SKM-1 (cell line): Measurements from ENCODE around the gene TMEM30A.

ENCODE experiments used
- DNase-seq: peaks from one replicate; lab custom pipeline; 2025; ENCODE audit not compliant: unreplicated experiment; lab: John Stamatoyannopoulos, UW

Gene TMEM30A

DNA sequence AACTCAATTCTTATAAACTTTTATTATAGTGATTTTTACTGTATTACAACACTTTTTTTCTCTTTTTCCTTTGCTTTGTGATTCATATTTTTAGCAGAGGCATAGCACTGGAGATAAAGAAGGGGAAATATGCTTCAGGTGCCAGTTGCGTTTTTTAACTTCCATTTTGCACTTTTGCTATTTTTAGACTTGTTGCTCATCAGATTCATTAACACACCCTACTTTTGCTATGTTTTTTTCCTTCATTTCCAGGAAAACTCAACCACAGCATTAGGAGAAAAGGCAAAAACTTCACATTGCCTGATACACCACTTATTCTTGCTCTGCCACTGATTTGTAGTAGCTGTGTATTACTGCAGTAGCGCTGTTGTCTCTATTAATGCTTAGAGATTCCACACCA lies 8.0 kb upstream of the TMEM30A start:
- no peak for DNase-seq

DNA sequence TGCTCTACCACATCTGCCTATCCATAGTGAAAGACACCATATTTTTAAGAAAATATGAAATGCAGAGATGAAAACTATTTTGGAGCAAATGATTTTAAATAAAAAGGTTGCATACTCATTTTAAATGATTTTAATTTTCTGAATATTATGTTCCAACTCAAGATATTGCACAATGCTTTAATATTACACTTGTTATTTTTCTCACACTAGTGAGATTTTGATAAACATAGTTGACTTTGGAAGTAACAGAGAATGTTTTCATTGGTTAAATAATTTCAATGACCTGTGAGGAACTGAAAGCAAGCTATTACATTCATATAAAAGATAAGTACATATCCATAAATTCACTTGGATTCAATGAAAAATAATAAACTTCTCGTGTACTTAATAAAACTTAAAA lies 7.2 kb upstream of the TMEM30A start:
- no peak for DNase-seq

DNA sequence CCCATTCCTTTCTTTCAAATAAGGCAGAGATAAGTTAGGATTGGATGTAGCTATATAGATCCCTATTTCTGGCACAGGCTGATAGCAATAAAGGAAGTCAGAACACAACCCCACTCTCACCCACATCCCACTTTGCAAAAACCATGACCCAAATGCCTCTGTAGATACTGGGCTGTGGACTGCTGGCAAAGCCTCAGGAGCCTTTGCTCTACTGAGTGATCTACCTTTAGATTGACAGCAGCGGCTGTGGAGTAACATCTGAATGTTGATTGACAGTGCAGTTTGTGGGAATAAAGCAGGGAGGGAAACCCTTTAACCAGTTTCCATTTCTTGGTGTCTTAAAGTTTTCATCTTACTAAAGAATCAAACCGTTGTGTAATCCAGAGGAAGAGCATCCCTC lies 6.7 kb upstream of the TMEM30A start:
- no peak for DNase-seq

DNA sequence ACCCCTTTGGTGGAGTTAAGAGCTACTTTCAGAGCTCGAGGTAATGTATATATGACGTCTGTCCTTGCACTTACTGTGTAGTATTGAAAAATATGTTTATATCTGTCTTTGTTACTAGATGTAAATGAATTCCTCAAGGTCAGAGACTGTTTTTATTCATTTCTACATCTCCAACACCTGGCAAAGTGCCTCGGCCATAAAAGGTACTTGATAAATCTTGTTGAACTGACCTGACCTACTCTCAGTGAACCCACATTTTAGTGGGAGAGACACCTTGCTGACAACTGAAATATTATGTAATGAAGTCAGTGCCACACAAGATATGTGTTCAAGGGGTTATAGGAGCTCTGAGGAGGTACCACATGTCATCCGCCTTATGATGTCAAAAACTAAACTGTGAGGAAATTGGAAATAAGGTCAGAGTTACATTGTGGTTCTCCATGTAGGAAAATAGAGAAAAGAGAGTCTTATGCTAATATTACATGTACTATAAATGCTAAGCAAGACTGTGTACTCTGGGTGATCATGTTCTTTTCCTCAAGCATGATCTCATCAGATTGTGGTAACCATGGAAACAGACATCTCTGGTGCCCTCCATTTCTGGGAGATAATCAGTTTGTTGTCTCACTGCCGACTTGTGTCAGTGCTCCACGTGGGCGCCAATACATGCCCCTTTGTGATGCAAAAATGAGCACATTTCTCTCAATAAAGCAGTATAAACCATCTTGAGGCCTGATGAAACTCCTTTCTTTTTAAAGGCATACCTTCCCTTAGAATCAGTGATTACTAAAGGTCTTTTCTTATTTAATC lies 5.7 kb upstream of the TMEM30A start:
- no peak for DNase-seq

DNA sequence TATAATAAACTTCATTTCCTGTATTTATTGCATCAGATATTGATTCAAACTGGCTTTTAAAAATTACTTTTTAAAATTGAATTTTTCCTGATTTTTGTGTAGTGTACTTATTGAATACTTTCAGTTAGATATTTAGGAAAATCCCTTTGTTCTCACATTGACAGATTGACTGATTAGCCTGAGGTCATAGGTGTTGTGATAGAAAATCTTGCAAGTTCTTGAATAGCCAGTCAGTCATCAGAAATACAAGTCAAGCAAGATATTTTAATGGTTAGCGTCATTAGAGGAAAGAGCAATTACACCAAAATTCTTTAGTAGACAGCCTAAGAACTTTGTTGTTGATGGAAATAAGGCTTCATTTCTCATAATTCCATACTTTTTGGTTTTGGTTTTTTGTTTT lies 3.4 kb upstream of the TMEM30A start:
- no peak for DNase-seq

DNA sequence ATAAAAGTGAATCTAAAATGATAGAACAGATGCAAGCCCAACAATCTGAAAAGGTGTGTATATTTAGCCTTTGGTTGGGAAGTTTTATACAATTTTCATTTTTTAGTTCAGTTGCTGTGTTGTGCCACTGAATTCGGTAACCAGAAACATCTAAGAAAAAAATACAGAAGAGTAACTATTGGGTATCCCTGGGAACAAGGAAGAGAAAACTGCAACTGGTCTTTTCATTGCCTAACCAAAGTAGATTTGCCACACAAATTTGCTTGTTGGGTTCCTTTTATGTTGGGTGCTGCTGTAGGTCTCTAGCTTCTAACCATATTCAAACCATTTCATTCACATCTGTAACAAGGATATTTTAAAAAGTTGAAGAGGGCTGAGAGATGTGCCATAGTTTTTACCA lies 2.8 kb upstream of the TMEM30A start:
- no peak for DNase-seq

GRCh38 chr6:75286955-75287354 lies 2.4 kb upstream of the TMEM30A start:
- DNase-seq: no peak

DNA sequence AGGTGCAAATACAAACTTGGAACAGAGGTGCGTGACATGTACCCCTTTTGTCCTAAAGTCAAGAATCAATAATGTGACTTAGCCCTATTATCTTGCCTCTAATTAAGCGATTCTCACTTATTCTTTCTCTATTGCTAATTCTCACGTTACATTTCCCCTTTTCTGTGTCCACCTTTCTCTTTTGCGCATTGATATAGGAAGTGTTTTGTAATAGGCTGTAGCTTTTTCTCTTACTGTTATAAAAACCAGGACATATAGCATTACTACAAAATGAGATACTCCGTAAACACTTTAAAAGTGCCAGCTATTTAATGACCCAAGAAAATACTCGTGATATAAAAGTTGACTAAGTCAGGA lies 669 bp upstream of the TMEM30A start:
- no peak for DNase-seq

GRCh38 chr6:75283907-75284631 lies 523 bp downstream of the TMEM30A start:
- no peak for DNase-seq

GRCh38 chr6:75282706-75283105 lies 1.9 kb downstream of the TMEM30A start:
- DNase-seq: no peak

DNA sequence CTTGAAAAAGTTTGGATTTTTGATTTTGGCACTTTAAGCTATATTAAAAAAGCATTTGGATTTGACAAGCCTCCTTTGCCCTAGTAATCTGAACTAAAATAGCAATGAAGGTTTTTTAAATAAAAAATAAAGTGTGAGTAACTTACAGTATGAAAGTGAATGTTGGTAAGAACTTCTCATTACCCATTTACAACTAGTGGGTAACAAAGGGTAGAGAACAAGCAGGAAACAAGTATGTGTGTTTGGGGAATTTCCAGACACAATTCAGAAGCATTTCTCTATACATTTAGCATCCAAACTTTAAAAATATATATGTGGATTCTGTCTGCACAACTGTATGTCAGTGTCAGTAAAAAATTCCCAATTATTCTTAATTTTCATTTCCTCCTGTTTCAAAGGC lies 2.9 kb downstream of the TMEM30A start:
- DNase-seq: no peak

DNA sequence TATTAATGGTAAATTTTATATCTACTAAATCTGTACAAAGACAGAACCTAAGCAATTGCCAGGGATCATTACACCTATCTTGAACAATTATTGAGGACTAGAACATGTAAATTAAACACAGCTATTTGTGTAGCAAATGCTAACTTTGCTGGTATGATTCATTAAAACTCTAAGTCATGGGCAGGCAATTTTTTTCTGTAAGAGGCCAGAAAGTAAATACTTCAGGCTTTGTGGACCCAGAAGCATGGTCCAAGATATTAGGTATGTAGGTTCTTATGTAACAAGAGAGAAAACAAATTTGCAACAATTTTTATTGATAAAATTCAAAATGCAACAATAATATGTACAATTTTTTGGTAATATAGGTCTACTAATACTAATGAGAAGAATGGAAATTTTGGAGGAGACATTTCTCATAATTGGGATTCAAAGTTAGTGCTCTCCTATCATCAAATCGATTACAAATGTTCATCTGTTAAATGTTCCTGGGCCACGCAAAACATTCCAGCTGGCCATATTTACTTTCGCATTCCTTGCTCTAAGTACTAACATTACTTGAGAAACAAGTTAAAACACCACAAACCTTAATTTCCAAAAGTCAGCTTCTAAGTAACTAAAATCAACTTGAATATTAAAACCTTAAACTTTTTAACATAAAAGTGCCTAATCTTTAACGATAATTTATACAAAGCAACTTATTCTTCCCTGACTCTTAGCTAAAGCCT lies 4.3 kb downstream of the TMEM30A start:
- no peak for DNase-seq

DNA sequence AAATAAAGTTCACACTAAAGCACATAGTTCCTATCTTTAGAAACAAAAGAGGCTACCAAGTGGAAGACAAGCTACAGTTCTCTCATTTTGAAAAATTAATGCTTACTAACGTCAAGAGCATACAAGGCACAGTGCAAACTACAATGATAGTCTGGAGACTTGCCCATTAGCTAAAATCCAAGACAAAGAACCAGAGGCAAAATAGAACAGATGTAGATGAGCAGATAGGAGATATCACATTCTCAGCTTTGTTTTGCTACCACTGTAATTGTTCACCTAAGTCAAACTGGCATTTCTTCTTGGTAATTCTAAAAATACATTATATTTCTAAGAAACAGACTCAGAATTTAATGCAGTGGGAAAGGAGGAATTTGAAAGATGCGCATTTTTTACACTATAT lies 5.2 kb downstream of the TMEM30A start:
- no peak for DNase-seq

- DNase-seq: no peak
Observed at GRCh38 chr6:75278474-75279077, 6.0 kb downstream of the TMEM30A start.

DNA sequence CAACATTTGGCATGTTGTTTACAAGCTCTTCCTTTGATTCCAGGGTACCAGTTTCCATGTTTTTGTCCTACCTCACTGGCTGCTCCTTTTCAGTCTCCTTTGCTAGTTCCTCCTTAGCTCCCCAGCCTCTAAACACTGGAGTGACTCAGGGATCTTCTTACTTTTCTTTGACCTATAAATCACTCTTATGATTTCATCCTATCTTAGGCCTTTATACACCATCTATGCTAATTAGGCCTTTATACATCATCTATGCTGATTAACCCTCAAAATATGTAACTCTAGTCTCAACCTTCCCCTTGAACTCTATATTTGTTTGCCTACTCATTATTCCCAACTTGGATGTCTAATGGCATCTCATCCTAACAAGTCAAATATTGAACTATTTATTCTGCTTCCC lies 9.5 kb downstream of the TMEM30A start:
- no peak for DNase-seq

DNA sequence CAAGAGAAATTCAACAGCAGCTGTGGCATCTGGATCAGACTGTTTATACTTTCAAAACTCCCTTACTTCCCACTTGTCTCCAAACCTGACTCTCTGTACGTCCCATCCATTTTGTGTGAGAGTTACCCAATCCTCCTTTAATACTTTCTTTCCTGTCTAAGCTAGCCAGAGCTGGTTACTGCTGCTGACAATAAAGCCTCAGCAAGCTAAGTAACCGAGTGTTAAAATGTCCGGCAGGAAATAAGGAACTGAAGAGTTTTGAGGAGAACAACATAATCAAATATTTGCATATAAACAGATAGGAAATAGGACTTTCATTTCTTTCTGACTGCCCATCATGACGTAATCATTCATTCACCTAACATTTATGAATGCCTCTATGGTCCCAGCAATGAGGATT lies 11.6 kb downstream of the TMEM30A start:
- DNase-seq: peak; percentile 45

- peak; percentile 31 for DNase-seq
Observed at GRCh38 chr6:75272145-75272840, 12.3 kb downstream of the TMEM30A start.

GRCh38 chr6:75268988-75269354 lies 15.6 kb downstream of the TMEM30A start:
- no peak for DNase-seq

GRCh38 chr6:75268121-75268987 lies 16.2 kb downstream of the TMEM30A start:
- no peak for DNase-seq

- DNase-seq: no peak
Observed at GRCh38 chr6:75267461-75267860, 17.1 kb downstream of the TMEM30A start.
